NT2/D1 (cell line): ENCODE data around the gene INAFM2.

Experiments used
- DNase-seq: peaks from one replicate; pipeline ENCODE4 v3.0.0-alpha.2; 2011; ENCODE audit warnings: low read depth, low spot score
- H3K27me3 ChIP-seq: 2 replicates; pipeline ENCODE4 v1.6.0; 2011; ENCODE audit warnings: mild to moderate bottlenecking; ENCODE audit not compliant: insufficient read length, insufficient read depth
- H3K36me3 ChIP-seq: 2 replicates; pipeline ENCODE4 v1.6.1; 2011; ENCODE audit warnings: mild to moderate bottlenecking, low read length, mixed read lengths; ENCODE audit not compliant: insufficient read depth, insufficient read length
- H3K4me1 ChIP-seq: 2 replicates; pipeline ENCODE4 v1.5.1; 2011; ENCODE audit not compliant: insufficient read depth, insufficient read length
- H3K4me3 ChIP-seq: 2 replicates; pipeline ENCODE4 v1.5.1; 2011; ENCODE audit warnings: low read depth; ENCODE audit not compliant: insufficient read length
- H3K9ac ChIP-seq: 2 replicates; pipeline ENCODE4 v1.6.0; 2011; ENCODE audit warnings: low read depth; ENCODE audit not compliant: insufficient read length
- H3K9me3 ChIP-seq: 2 replicates; pipeline ENCODE4 v1.5.1; 2011; ENCODE audit warnings: mild to moderate bottlenecking, low read length; ENCODE audit not compliant: insufficient read depth
- SUZ12 ChIP-seq: IDR thresholded peaks from 2 replicates; pipeline ENCODE4 v1.6.1; 2011; ENCODE audit not compliant: insufficient read length, insufficient read depth; ENCODE audit errors: extremely low read depth
- YY1 ChIP-seq: IDR thresholded peaks from 2 replicates; pipeline ENCODE4 v1.6.1; 2011; ENCODE audit not compliant: insufficient read length, insufficient read depth
- ZNF274 ChIP-seq: IDR thresholded peaks from 2 replicates; pipeline ENCODE4 v1.6.1; 2011; ENCODE audit warnings: mild to moderate bottlenecking, low read depth, low read length

The INAFM2 gene

GRCh38 chr15:40282869-40283614 is 40.5 kb upstream of the INAFM2 start, which contains the start of gene ANKRD63:
Gene ANKRD63, minus strand, starts transcription at chr15:40283064. Its CDS starts 478 bp downstream, at chr15:40282586.
- Histone ChIP-seq H3K4me3 (peak within 1 kb of the TSS; percentile 67), H3K9ac (peak within 1 kb of the TSS; percentile 83), H3K9me3 (no peaks in the 10 kb centered on the region), H3K27me3 (peaks cover 35% of the 10 kb centered on the region), H3K36me3 (peaks cover under 1% of the 10 kb centered on the region), H3K4me1 (peaks cover 19% of the 10 kb centered on the region)
- no peak for DNase-seq
- no peak for TF ChIP-seq SUZ12

- DNase-seq = no peak
- peak overlapping the region; percentile 67 for H3K4me3 ChIP-seq
- peaks cover 19% of the 10 kb centered on the region for H3K4me1 ChIP-seq
- H3K27me3 ChIP-seq = peaks cover 35% of the 10 kb centered on the region
- no peak for TF ChIP-seq ZNF274
- TF ChIP-seq YY1 = no peak
- no peak for TF ChIP-seq SUZ12
- H3K36me3 ChIP-seq = peaks cover 5% of the 10 kb centered on the region
- H3K9ac ChIP-seq = peak overlapping the region; percentile 42
- H3K9me3 ChIP-seq = no peaks in the 10 kb centered on the region
These were observed 39.7 kb upstream of the INAFM2 start for GRCh38 chr15:40283615-40284300.

GRCh38 chr15:40285151-40285550 is 38.3 kb upstream of the INAFM2 start:
- no peak for DNase-seq
- no peak overlapping the region for H3K4me3 ChIP-seq
- no peaks in the 10 kb centered on the region for H3K9me3 ChIP-seq
- H3K27me3 ChIP-seq = peaks cover 37% of the 10 kb centered on the region
- H3K36me3 ChIP-seq = peaks cover 5% of the 10 kb centered on the region
- TF ChIP-seq SUZ12 (no peak), YY1 (no peak), ZNF274 (no peak)
- H3K9ac ChIP-seq = no peak overlapping the region
- peaks cover 17% of the 10 kb centered on the region for H3K4me1 ChIP-seq

- peaks cover 36% of the 10 kb centered on the region for H3K27me3 ChIP-seq
- no peak for DNase-seq
- peak overlapping the region; percentile 33 for H3K9ac ChIP-seq
These were observed 37.9 kb upstream of the INAFM2 start for GRCh38 chr15:40285554-40286011.

GRCh38 chr15:40286061-40286532 is 37.4 kb upstream of the INAFM2 start:
- H3K9me3 ChIP-seq = no peaks in the 10 kb centered on the region
- TF ChIP-seq YY1 = no peak
- no peak for TF ChIP-seq SUZ12
- TF ChIP-seq ZNF274 = no peak
- H3K27me3 ChIP-seq = peaks cover 31% of the 10 kb centered on the region
- no peak for DNase-seq
- peaks cover 17% of the 10 kb centered on the region for H3K4me1 ChIP-seq
- no peak overlapping the region for H3K4me3 ChIP-seq
- peak overlapping the region; percentile 33 for H3K9ac ChIP-seq
- peaks cover 5% of the 10 kb centered on the region for H3K36me3 ChIP-seq

More at GRCh38 chr15:40285554-40286011, 37.9 kb upstream of the INAFM2 start:
- H3K9me3 ChIP-seq = no peaks in the 10 kb centered on the region
- TF ChIP-seq YY1 = no peak
- TF ChIP-seq ZNF274 = no peak
- no peak for TF ChIP-seq SUZ12
- H3K36me3 ChIP-seq = peaks cover 5% of the 10 kb centered on the region
- no peak overlapping the region for H3K4me3 ChIP-seq
- H3K4me1 ChIP-seq = peaks cover 17% of the 10 kb centered on the region

GRCh38 chr15:40286794-40287193 is 36.7 kb upstream of the INAFM2 start:
- no peak for DNase-seq
- peaks cover 17% of the 10 kb centered on the region for H3K4me1 ChIP-seq
- H3K9me3 ChIP-seq = no peaks in the 10 kb centered on the region
- TF ChIP-seq YY1 (no peak), ZNF274 (no peak), SUZ12 (no peak)
- peaks cover 29% of the 10 kb centered on the region for H3K27me3 ChIP-seq
- peaks cover 5% of the 10 kb centered on the region for H3K36me3 ChIP-seq
- H3K4me3 ChIP-seq = no peak overlapping the region
- H3K9ac ChIP-seq = no peak overlapping the region

GRCh38 chr15:40287505-40287904 is 36.0 kb upstream of the INAFM2 start:
- no peak overlapping the region for H3K9ac ChIP-seq
- DNase-seq = no peak
- peaks cover 5% of the 10 kb centered on the region for H3K36me3 ChIP-seq
- H3K27me3 ChIP-seq = peaks cover 31% of the 10 kb centered on the region
- H3K9me3 ChIP-seq = no peaks in the 10 kb centered on the region
- TF ChIP-seq SUZ12 (no peak), ZNF274 (no peak), YY1 (no peak)
- peaks cover 19% of the 10 kb centered on the region for H3K4me1 ChIP-seq
- H3K4me3 ChIP-seq = no peak overlapping the region
